B cell (primary cell): ENCODE results near the gene AMIGO1. TPM values are rescaled to one million over a fixed set of nuclear protein-coding genes. Genes with fewer than 3 reads are reported as not detected.

Source experiments
- ATAC-seq: fragments of 200-7000 bp; cut with Tn5 transposase; one replicate; pipeline ENCODE4 v1.10.0; 2021; ENCODE audit warnings: low read depth, mild to moderate bottlenecking, moderate number of reproducible peaks, moderate library complexity
- CTCF ChIA-PET: fragments of 350-600 bp; sonication (Branson Sonifier 250); formaldehyde crosslinking; loops from one replicate; lab custom pipeline; 2021; ENCODE audit warnings: antibody characterized with exemption, inconsistent platforms; lab: Charles Lee
- POLR2A ChIA-PET: fragments of 350-600 bp; sonication (Branson Sonifier 250); formaldehyde crosslinking; loops from one replicate; lab custom pipeline; 2021; ENCODE audit warnings: antibody characterized with exemption; lab: Charles Lee
- DNase-seq: peaks from one replicate; pipeline ENCODE4 v3.0.0; 2013
- H2AFZ ChIP-seq: 2 replicates; pipeline ENCODE4 v1.6.1; 2012; ENCODE audit warnings: mild to moderate bottlenecking, low read depth, low read length; ENCODE audit not compliant: insufficient read depth, poor library complexity, severe bottlenecking
- H3K27ac ChIP-seq, 2 donors: 1 replicate in 1 of 2; 2 replicates in 1 of 2; pipeline ENCODE4 v1.5.1; 2012 to 2013; ENCODE audit warnings: low read length in 2 of 2, mild to moderate bottlenecking in 2 of 2, moderate library complexity in 1 of 2
- H3K27me3 ChIP-seq, 4 experiments: fragments of 200-600 bp in 1 of 4; sonication (generic) in 1 of 4; replicated peaks in 1 of 4; 1 replicate in 2 of 4; 2 replicates in 2 of 4; pipeline versions ENCODE4 v1.6.1 to v1.7.0; 2013 to 2016; ENCODE audit warnings: low read length in 3 of 4, mild to moderate bottlenecking in 2 of 4, mixed read lengths in 1 of 4, moderate library complexity in 1 of 4; ENCODE audit not compliant: insufficient read depth in 4 of 4, control insufficient read depth in 3 of 4; ENCODE audit errors: control extremely low read depth in 1 of 4
- H3K36me3 ChIP-seq, 2 experiments: replicated peaks in 1 of 2; 1 replicate in 1 of 2; 2 replicates in 1 of 2; pipeline versions ENCODE4 v1.6.1 to v1.7.1; 2013; ENCODE audit warnings: low read length in 1 of 2; ENCODE audit not compliant: insufficient read depth in 2 of 2, control insufficient read depth in 1 of 2; ENCODE audit errors: control extremely low read depth in 1 of 2, extremely low read depth in 1 of 2
- H3K4me1 ChIP-seq, 2 donors: fragments of 200-600 bp in 1 of 2; sonication (generic) in 1 of 2; 1 replicate in 1 of 2; 2 replicates in 1 of 2; pipeline versions ENCODE4 v1.5.1 to v1.6.1; 2013 to 2017; ENCODE audit warnings: low read length in 2 of 2; ENCODE audit not compliant: control insufficient read depth in 2 of 2, insufficient read depth in 2 of 2
- H3K4me2 ChIP-seq: replicated peaks from 2 replicates; pipeline ENCODE3; 2012; ENCODE audit warnings: mild to moderate bottlenecking, low read depth, low read length; ENCODE audit not compliant: poor library complexity, severe bottlenecking
- H3K4me3 ChIP-seq, 5 experiments: fragments of 200-600 bp in 1 of 5; sonication (generic) in 1 of 5; 1 replicate in 3 of 5; 2 replicates in 2 of 5; pipeline versions ENCODE4 v1.5.1 to v1.7.0; 2011 to 2016; ENCODE audit warnings: low read length in 4 of 5, mild to moderate bottlenecking in 4 of 5, low read depth in 2 of 5, control low read depth in 1 of 5, moderate library complexity in 1 of 5; ENCODE audit not compliant: insufficient read depth in 1 of 5; ENCODE audit errors: control extremely low read depth in 1 of 5, extremely low read depth in 1 of 5
- H3K79me2 ChIP-seq: fragments of 200-600 bp; sonication (generic); one replicate; pipeline ENCODE4 v1.6.0; 2016; ENCODE audit warnings: low read length; ENCODE audit not compliant: control insufficient read depth, insufficient read depth
- H3K9ac ChIP-seq: fragments of 200-600 bp; sonication (generic); 2 replicates; pipeline ENCODE4 v1.6.1; 2017; ENCODE audit warnings: mild to moderate bottlenecking, low read length, moderate library complexity
- H3K9me3 ChIP-seq, 3 donors: one replicate each; pipeline versions ENCODE4 v1.6.1 to v1.7.1; 2013; ENCODE audit warnings: low read length in 2 of 3; ENCODE audit not compliant: control insufficient read depth in 2 of 3, insufficient read depth in 1 of 3; ENCODE audit errors: control extremely low read depth in 1 of 3
- H4K20me1 ChIP-seq: 2 replicates; pipeline ENCODE4 v1.6.0; 2012; ENCODE audit warnings: mild to moderate bottlenecking, low read length; ENCODE audit not compliant: insufficient read depth, control insufficient read depth, poor library complexity, severe bottlenecking
- H3K27ac Mint-ChIP-seq: one replicate; pipeline ENCODE4 v1.8.0; 2021; ENCODE audit warnings: mixed read lengths
- H3K27me3 Mint-ChIP-seq: one replicate; pipeline ENCODE4 v1.8.0; 2021; ENCODE audit warnings: mixed read lengths
- H3K4me1 Mint-ChIP-seq: one replicate; pipeline ENCODE4 v1.8.0; 2021; ENCODE audit warnings: mixed read lengths
- H3K4me3 Mint-ChIP-seq: one replicate; pipeline ENCODE4 v1.8.0; 2021; ENCODE audit warnings: mixed read lengths
- H3K9me3 Mint-ChIP-seq: one replicate; pipeline ENCODE4 v1.8.0; 2022; ENCODE audit warnings: mixed read lengths; ENCODE audit not compliant: insufficient read depth
- EZH2 ChIP-seq: IDR thresholded peaks from 2 replicates; pipeline ENCODE4 v1.6.1; 2012; ENCODE audit warnings: borderline replicate concordance, low read depth, mild to moderate bottlenecking, moderate library complexity, low read length; ENCODE audit not compliant: insufficient read depth, poor library complexity, severe bottlenecking
- WGBS: methylation state at CpG from one replicate; pipeline ENCODE4 v1.1.5; 2013; ENCODE audit warnings: missing lambda C conversion rate; ENCODE audit not compliant: insufficient coverage; 5-methylcytosine and 5-hydroxymethylcytosine counted together
- intact Hi-C: fragments of 100-400 bp; cut with micrococcal nuclease; formaldehyde crosslinking; loops from one replicate; pipeline ENCODE4 v1.10.0; 2022
- polyA plus RNA-seq: library from polyadenylated mRNA; depleted of rRNA; stranded (reverse); fragments of >200 nt; gene quantifications from 2 replicates; pipeline ENCODE4 v1.2.3, GENCODE V29; 2012
- total RNA-seq, 2 donors: library from RNA; stranded (reverse); fragments of 120-200 nt in 1 of 2; gene quantifications; 1 replicate in 1 of 2; 2 replicates in 1 of 2; pipeline versions ENCODE4 v1.2.3 to v1.2.4, GENCODE V29; 2013 to 2022
- TF ChIP-seq, protein P1 (sequence below): fragments of 200-600 bp; IDR thresholded peaks from one replicate; pipeline ENCODE4 v1.8.0; 2022; ENCODE audit warnings: antibody characterized with exemption, mild to moderate bottlenecking

The AMIGO1 gene
- total and polyA plus RNA-seq, 2 donors (not counting 1 experiment from before 2014, with no cell fraction given) = 0.19 to 2.4 TPM

DNA sequence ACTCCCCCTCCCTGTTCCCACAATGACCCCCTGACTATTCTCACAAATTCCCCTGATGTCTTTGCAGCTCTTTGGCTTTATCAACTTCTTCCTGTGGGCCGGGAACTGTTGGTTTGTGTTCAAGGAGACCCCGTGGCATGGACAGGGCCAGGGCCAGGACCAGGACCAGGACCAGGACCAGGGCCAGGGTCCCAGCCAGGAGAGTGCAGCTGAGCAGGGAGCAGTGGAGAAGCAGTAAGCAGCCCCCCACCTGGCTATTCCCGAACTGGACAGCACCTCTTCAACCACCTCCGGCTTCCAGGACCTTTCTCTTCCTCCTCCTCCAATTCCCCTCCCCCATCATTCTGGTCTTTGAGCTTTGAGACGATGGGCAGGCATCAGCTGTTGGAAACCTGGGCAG is 30.2 kb downstream of the AMIGO1 start:
- Histone ChIP-seq H3K4me3 (no peak overlapping the region), H3K27ac (no peak overlapping the region), H3K4me2 (no peak overlapping the region), H4K20me1 (no peaks in the 10 kb centered on the region), H3K9ac (no peak overlapping the region), H3K9me3 (peaks cover 0 to 5% (median 0%) of the 10 kb centered on the region in 3 donors), H3K4me1 (peaks cover 5 to 11% of the 10 kb centered on the region in 2 donors), H3K27me3 (peaks cover 0 to 56% (median 21%) of the 10 kb centered on the region in 4 experiments), H2AFZ (no peak overlapping the region), H3K79me2 (peaks cover 3% of the 10 kb centered on the region), H3K36me3 (no peaks in the 10 kb centered on the region)
- Mint-ChIP-seq H3K4me3 (no peak overlapping the region), H3K4me1 (peaks cover 15% of the 10 kb centered on the region), H3K9me3 (no peaks in the 10 kb centered on the region), H3K27me3 (peaks cover 60% of the 10 kb centered on the region), H3K27ac (no peak overlapping the region)
- DNase-seq (no peak), ATAC-seq (no peak)
- intact Hi-C loops = no loop called here
- TF ChIP-seq, protein P1, sequence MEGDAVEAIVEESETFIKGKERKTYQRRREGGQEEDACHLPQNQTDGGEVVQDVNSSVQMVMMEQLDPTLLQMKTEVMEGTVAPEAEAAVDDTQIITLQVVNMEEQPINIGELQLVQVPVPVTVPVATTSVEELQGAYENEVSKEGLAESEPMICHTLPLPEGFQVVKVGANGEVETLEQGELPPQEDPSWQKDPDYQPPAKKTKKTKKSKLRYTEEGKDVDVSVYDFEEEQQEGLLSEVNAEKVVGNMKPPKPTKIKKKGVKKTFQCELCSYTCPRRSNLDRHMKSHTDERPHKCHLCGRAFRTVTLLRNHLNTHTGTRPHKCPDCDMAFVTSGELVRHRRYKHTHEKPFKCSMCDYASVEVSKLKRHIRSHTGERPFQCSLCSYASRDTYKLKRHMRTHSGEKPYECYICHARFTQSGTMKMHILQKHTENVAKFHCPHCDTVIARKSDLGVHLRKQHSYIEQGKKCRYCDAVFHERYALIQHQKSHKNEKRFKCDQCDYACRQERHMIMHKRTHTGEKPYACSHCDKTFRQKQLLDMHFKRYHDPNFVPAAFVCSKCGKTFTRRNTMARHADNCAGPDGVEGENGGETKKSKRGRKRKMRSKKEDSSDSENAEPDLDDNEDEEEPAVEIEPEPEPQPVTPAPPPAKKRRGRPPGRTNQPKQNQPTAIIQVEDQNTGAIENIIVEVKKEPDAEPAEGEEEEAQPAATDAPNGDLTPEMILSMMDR = no peak
- no peak for TF ChIP-seq EZH2
- ChIA-PET CTCF (interaction anchor here (1.5 kb wide), 1 partner anchor 53 kb away, joined by 5 read pairs; no protein-coding TSS in a partner anchor), POLR2A (no interaction called here)
- WGBS = 70% methylated on average over 5 of the region's 5 CpGs

DNA sequence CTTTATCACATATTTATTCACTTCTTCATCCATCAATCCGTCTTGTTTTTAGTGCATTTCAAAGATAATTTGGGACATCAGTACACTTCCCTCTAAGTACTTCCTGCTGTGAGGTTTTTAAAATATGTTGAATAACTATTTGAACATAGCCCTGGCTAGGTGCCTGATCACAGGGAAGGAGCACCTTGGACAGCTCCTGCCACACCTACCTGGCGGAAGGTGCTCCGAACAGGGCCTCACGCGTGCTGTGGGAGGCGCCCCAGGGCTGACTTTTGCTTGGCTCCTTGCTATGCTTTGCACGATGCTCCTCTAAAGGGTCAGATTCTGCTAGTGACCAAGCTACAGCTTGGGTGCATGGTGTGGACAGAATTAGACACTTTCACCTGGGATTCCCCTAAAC is 30.7 kb downstream of the AMIGO1 start:
- TF ChIP-seq EZH2 = no peak
- TF ChIP-seq, protein P1 = no peak
- Histone ChIP-seq H3K9me3 (peaks cover 0 to 5% (median 0%) of the 10 kb centered on the region in 3 donors), H3K27me3 (peaks cover 0 to 56% (median 22%) of the 10 kb centered on the region in 4 experiments), H2AFZ (no peak overlapping the region), H3K4me3 (no peak overlapping the region), H3K79me2 (no peaks in the 10 kb centered on the region), H3K4me1 (peaks cover 3 to 8% of the 10 kb centered on the region in 2 donors), H3K4me2 (no peak overlapping the region), H3K27ac (no peak overlapping the region), H3K9ac (no peak overlapping the region), H4K20me1 (no peaks in the 10 kb centered on the region), H3K36me3 (no peaks in the 10 kb centered on the region)
- whole genome bisulfite sequencing = 9% methylated on average over 6 of the region's 7 CpGs
- POLR2A ChIA-PET = no interaction called here
- Mint-ChIP-seq H3K4me1 (peaks cover 12% of the 10 kb centered on the region), H3K27me3 (peaks cover 64% of the 10 kb centered on the region), H3K4me3 (no peak overlapping the region), H3K27ac (no peak overlapping the region), H3K9me3 (no peaks in the 10 kb centered on the region)
- ATAC-seq (no peak), DNase-seq (no peak)
- intact Hi-C loops = no loop called here
- CTCF ChIA-PET = interaction anchor here (0.6 to 1.5 kb wide), 2 partner anchors 53 to 1156 kb away, joined by 4 to 5 read pairs; no protein-coding TSS in a partner anchor
